Activated T-helper 1 cell treated with Interleukin-2 at 50 U/mL for 16 hours (primary cell): ENCODE results near the gene SLC12A1.
"Not testable (repeated sequence)": the region's sequence is repeated elsewhere in the genome, so short reads cannot be mapped to it uniquely, and the experiment has no call there.

Experiments
- DNase-seq: peaks from one replicate; pipeline ENCODE4 v3.0.0-alpha.2; 2020; ENCODE audit warnings: low read depth

SLC12A1 gene

DNA sequence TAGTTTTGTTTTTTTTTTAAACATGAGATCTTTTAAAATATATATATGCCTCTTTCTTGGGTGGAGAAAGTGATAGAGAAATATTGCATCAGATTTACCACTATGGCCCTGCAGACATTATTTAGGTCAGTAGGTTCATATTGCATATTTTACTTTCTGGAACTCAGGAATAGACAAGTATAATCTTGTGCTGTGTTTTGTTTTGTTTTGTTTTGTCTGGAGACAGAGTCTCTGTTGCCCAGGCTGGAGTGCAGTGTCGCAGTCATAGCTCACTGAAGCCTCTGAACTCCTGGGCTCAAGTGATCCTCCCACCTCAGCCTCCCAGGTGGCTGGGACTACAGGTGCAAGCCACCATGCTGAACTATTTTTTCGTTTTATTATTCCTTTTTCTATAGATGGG, 103.6 kb downstream of the SLC12A1 start:
- no peak for DNase-seq

DNA sequence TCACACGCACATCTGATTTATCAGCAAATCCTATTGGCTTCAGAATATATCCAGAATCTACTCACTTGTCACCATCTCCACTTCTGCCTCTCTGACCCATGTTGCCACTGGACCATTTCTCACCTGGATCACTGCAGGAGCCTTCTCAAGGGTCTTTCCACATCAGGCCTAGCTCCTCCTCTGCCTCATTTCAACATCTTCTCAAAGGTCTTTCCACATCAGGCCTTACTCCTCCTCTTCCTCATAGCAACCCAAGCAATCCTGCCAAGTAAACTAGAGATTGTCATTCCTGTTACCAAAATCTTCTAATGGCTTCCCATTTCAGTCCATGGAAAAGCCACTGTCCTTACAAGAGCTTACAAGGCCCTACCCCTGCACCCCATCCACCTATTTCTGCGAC, 107.1 kb downstream of the SLC12A1 start:
- no peak for DNase-seq

DNA sequence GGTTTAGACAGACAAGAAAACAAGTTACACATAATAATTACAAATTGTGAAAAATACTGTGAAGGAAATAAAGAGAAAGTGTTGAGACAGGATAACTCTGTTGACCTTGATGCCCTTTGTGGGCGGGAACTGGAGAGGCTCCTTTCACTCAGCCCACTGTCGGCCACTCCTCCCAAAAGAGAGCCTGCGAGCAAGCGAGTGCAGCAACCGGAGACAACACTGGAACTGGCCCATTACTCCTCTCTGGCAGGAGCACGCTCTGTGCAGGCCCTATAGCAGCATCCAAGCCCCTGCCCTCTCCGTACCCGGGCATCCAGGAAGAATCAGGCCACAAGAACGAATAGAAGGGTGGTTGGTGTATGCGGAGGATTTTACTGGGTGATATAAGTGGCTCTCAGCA, 108.9 kb downstream of the SLC12A1 start:
- DNase-seq: no peak

DNA sequence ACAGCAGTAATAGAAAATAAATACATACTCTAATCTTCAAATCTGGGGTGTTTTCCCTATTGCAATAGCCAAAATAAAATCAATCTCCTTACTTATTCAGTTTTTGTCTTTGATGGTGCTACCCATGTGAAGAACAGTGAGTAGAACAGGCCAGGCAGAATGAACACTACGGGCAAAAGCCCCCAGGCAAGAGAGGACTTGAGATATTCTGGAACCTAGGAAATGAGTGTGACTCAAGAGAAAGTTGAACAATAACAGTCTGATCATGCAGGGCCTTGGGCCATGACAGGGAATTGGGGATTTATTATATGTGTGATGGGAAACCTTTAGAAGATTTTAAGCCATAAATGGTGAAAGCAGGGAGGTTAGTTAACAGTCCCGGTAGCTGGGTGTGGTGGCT, 111.1 kb downstream of the SLC12A1 start:
- no peak for DNase-seq

- DNase-seq: no peak
Measured at GRCh38 chr15:48318131-48318530, 112.0 kb downstream of the SLC12A1 start.

DNA sequence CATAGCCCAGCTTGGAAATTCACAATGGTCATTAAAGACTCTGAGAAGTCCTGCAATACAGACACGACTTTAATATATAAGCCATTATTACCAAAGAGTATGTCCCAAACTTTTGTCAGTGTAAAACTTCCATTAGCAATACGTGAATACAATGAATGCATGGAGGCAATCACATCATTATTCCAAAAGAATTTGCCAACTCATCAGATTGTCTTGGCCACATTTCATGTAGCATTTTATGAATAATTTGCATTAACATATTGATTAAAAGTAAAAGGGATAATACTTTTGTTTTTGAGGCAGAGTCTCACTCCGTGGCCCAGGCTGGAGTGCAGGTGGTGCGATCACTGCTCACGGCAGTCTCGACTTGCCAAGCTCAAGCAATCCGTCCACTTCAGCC, 117.2 kb downstream of the SLC12A1 start:
- no peak for DNase-seq

- DNase-seq: no peak
Measured at GRCh38 chr15:48324949-48325348, 118.8 kb downstream of the SLC12A1 start.

DNA sequence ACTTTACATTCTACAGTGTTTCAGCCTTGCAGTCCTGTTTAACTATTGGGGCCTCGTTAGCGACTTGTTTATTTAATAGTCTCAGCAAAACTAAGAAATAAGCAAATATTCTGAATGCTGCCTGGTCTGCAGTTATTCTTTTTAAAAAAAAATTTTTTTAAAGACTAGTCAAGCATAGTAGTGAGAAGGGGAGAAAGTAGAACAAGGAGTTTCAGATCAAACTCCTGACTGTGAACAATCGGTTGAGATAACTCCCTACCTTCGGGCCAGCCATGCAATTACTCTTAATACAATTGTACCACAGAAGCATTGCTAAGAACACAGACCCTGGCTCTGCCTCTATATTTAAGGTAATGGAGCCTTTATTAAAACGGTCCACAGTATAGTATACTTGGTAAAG, 119.3 kb downstream of the SLC12A1 start:
- DNase-seq: no peak

DNA sequence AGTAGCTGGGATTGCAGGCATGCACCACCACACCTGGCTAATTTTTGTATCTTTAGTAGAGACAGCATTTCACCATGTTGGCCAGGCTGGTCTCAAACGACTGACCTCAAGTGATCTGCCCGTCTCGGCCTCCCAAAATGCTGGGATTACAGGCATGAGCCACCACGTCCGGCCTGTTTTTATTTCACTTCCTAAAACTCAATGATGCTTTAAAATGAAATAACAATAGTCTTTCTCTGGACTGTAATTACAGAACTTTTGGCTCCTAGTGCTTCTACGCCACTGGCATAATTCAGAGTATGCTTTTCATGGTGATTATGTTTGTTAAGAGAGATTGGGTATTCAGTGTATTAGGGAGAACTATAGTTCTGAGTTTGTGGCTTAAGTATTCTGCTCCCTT, 120.1 kb downstream of the SLC12A1 start:
- DNase-seq: not testable (repeated sequence)

GRCh38 chr15:48330105-48330785, 124.1 kb downstream of the SLC12A1 start:
- no peak for DNase-seq

GRCh38 chr15:48330855-48331795, 125.0 kb downstream of the SLC12A1 start, which contains the start of gene DUT:
DUT (plus strand) TSS chr15:48331429; CDS start chr15:48331516, 87 bp downstream.
- peak; percentile 71 for DNase-seq

GRCh38 chr15:48331796-48332641, 125.9 kb downstream of the SLC12A1 start:
- DNase-seq: peak; percentile 50

- no peak for DNase-seq
Measured at GRCh38 chr15:48332642-48333034, 126.5 kb downstream of the SLC12A1 start.

DNA sequence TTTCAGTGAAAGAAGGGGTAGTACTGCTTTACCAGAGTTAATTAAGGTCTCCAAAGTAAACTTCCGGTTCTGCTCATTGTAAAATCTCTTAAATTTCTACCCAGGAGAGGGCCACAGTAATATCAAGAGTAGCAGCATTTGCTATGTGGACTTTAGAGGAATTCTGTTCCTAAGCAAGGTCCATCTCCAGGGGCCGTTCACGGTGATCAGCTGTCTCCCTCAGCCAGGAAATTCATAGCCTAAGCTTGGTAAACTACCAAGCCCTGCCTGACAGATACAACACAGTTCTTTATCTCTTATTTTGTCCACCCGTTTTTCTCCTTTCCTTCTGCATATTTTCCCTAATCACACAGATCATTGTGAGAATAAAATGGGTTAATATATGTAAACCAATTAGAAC, 127.4 kb downstream of the SLC12A1 start:
- no peak for DNase-seq

- no peak for DNase-seq
Measured at GRCh38 chr15:48334260-48334659, 128.2 kb downstream of the SLC12A1 start.

GRCh38 chr15:48336940-48337339, 130.8 kb downstream of the SLC12A1 start:
- no peak for DNase-seq

- DNase-seq: no peak
Measured at GRCh38 chr15:48337607-48338006, 131.5 kb downstream of the SLC12A1 start.

- no peak for DNase-seq
Measured at GRCh38 chr15:48340111-48340510, 134.0 kb downstream of the SLC12A1 start.

DNA sequence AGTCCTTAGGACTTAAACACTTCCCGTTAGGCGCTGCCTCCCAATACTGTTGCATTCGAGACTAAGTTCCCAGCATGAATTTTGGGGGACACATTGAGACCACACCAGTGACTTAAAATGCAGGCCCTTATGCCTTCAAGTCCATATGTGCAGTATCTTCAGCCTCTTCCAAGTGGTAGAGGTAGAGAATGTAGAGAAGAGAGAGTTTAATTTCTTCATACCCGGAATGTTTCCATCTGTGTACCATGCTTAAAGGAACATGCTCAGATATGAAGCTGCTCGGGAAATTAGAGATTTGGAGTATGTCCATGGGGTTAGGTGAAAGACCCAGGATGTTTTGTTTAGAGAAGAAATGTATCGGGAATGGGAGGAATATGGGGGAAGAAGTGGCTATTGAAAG, 137.8 kb downstream of the SLC12A1 start:
- no peak for DNase-seq

- no peak for DNase-seq
Measured at GRCh38 chr15:48345516-48345915, 139.4 kb downstream of the SLC12A1 start.

GRCh38 chr15:48352474-48353072, 146.5 kb downstream of the SLC12A1 start:
- peak; percentile 14 for DNase-seq
